C4-2B (cell line): Measurements from ENCODE around the gene TUSC2.

Source experiments
- CTCF ChIP-seq: fragments of 450-650 bp; conservative IDR thresholded peaks from 2 replicates; pipeline ENCODE4 v1.5.1; 2017; ENCODE audit warnings: mild to moderate bottlenecking
- ZFX ChIP-seq: fragments of 450-650 bp; IDR thresholded peaks from 2 replicates; pipeline ENCODE4 v1.6.1; 2017

- TF ChIP-seq CTCF (no peak), ZFX (no peak)
Measured at GRCh38 chr3:50359760-50360110, 31.7 kb upstream of the TUSC2 start.
